Body of pancreas (tissue), 4 donors: ENCODE measurements around the gene MMP19. TPM values are rescaled to one million over a fixed set of nuclear protein-coding genes. Genes with fewer than 3 reads are reported as not detected.
"Not testable (repeated sequence)": the region's sequence is repeated elsewhere in the genome, so short reads cannot be mapped to it uniquely, and the experiment has no call there.

Experiments used
- ATAC-seq: fragments of 150-250 bp; one replicate; pipeline ENCODE4 v1.9.1; 2016
- DNase-seq, 4 donors: peaks; one replicate each; pipeline ENCODE4 v3.0.0-alpha.2; 2019
- H3K27ac ChIP-seq, 4 donors: fragments of 200-600 bp; sonication (generic); 1 replicate in 3 of 4; 2 replicates in 1 of 4; pipeline versions ENCODE4 v1.5.1 to v1.6.1; 2016 to 2019; ENCODE audit warnings: mild to moderate bottlenecking in 1 of 4, mixed read lengths in 1 of 4, moderate library complexity in 1 of 4
- H3K27me3 ChIP-seq, 2 donors: fragments of 200-600 bp; sonication (generic); one replicate each; pipeline ENCODE4 v1.6.0; 2016; ENCODE audit warnings: mild to moderate bottlenecking in 1 of 2
- H3K36me3 ChIP-seq, 2 donors: fragments of 200-600 bp; sonication (generic); replicated peaks in 1 of 2; 2 replicates each; pipeline ENCODE4 v1.5.1; 2016; ENCODE audit warnings: low read depth in 2 of 2; ENCODE audit not compliant: insufficient read depth in 1 of 2
- H3K4me1 ChIP-seq: fragments of 200-600 bp; sonication (generic); one replicate; pipeline ENCODE4 v1.6.0; 2016
- H3K4me3 ChIP-seq, 2 donors: fragments of 200-600 bp; sonication (generic); 1 replicate in 1 of 2; 2 replicates in 1 of 2; pipeline ENCODE4 v1.5.1; 2016 to 2019
- H3K9me3 ChIP-seq, 3 donors: fragments of 200-600 bp; sonication (generic); 1 replicate in 2 of 3; 2 replicates in 1 of 3; pipeline ENCODE4 v1.5.1; 2016
- POLR2A ChIP-seq, 3 donors: fragments of 450-650 bp; IDR thresholded peaks; one replicate each; pipeline ENCODE4 v1.6.1; 2016; ENCODE audit warnings: antibody characterized with exemption in 3 of 3, mild to moderate bottlenecking in 2 of 3
- WGBS, 2 donors: methylation state at CpG; one replicate each; pipeline ENCODE4 v1.1.5; 2017; 5-methylcytosine and 5-hydroxymethylcytosine counted together
- intact Hi-C: fragments of 100-400 bp; cut with DNase I; formaldehyde crosslinking; loops from one replicate; pipeline ENCODE4 v1.15.1; 2023
- total RNA-seq, 2 donors: library from RNA; depleted of rRNA; stranded (reverse); fragments of >200 nt; gene quantifications; one replicate each; pipeline ENCODE4 v1.1.0, GENCODE V29; 2016
- TF ChIP-seq, protein P1 (sequence below), 7 experiments: fragments of 450-650 bp in 4 of 7; fragments of 200-600 bp in 3 of 7; sonication (generic) in 3 of 7; IDR thresholded peaks; one replicate each; pipeline ENCODE4 v1.5.1; 2016 to 2019; ENCODE audit warnings: antibody characterized with exemption in 7 of 7

Gene MMP19
- total RNA-seq, 2 donors from 2014 or later, result 3.4 to 23.4 TPM

DNA sequence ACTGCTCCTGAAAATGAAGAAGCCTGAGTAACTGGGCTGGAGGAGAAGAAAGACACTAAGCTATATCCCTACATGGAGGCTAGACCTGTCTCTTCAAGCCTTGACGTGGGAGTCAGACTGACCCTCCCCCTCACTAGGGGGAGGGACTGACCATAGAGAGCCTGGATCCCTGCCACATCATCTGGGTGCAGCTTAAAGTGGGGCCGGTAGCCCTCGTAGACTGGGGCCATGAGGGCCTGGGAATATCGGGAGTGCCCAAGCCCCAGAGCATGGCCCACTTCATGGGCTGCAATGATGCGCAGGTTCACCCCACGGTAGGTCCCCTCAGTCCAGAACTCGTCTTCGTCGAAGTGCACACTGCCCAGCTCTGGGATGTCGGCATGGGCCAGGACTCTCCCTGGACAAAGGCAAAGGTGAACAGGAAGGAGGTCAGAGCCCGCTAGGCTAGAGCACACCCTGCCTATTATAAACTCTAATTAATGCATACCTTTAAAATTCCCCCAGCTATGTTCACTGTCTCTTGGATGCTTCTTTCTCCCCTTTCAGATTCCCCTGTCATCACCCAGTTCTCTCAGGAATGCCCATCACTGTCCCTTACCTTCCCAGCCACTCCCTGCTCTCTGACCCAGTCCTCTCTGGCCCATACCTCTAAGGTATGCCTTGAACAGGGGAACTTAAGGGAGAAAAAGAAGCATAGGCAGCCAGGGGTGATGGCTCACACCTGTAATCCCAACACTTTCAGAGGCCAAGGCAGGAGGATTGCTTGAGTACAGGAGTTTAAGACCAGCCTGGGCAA is 3.2 kb downstream of the MMP19 start:
- Histone ChIP-seq H3K4me1 (no peaks in the 10 kb centered on the region), H3K36me3 (no peaks in the 10 kb centered on the region), H3K9me3 (no peaks in the 10 kb centered on the region), H3K27ac (no peak overlapping the region), H3K27me3 (no peaks in the 10 kb centered on the region), H3K4me3 (no peak overlapping the region)
- WGBS, 2 donors, result 82% methylated on average over 11 of the region's 11 CpGs
- TF ChIP-seq, protein P1, sequence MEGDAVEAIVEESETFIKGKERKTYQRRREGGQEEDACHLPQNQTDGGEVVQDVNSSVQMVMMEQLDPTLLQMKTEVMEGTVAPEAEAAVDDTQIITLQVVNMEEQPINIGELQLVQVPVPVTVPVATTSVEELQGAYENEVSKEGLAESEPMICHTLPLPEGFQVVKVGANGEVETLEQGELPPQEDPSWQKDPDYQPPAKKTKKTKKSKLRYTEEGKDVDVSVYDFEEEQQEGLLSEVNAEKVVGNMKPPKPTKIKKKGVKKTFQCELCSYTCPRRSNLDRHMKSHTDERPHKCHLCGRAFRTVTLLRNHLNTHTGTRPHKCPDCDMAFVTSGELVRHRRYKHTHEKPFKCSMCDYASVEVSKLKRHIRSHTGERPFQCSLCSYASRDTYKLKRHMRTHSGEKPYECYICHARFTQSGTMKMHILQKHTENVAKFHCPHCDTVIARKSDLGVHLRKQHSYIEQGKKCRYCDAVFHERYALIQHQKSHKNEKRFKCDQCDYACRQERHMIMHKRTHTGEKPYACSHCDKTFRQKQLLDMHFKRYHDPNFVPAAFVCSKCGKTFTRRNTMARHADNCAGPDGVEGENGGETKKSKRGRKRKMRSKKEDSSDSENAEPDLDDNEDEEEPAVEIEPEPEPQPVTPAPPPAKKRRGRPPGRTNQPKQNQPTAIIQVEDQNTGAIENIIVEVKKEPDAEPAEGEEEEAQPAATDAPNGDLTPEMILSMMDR (IDR thresholded peaks at IDR 0.05), result no peak
- TF ChIP-seq POLR2A (IDR thresholded peaks at IDR 0.05), result no peak
- ATAC-seq (no peak), DNase-seq (no peak)
- intact Hi-C loops, result loop anchor here (10.0 kb wide), 1 partner anchor 75 kb away; no protein-coding TSS in a partner anchor

DNA sequence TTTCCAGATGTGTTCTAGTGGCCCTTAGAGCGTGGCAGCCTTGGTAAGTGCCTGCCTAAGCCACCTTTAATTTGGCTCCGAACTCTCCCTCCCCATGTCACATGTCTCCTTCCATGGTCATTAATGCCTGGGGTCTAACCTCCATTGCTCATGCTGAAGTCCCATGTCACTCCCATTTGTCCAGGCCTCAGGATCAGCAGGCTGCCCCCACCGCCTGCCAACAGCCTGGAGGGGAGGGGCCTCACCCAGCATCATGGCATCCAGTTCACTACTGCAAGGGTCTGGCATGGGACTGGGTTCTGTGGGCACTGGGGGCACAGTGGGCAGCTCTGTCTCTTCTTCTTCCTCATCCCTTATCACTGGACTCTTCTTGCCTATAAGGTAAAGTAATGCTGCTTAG is 4.4 kb downstream of the MMP19 start:
- H3K36me3 ChIP-seq, result no peaks in the 10 kb centered on the region
- H3K4me3 ChIP-seq, result no peak overlapping the region
- no peaks in the 10 kb centered on the region for H3K9me3 ChIP-seq
- DNase-seq (no peak), ATAC-seq (no peak)
- intact Hi-C loops, result loop anchor here (10.0 kb wide), 1 partner anchor 76 kb away; no protein-coding TSS in a partner anchor
- no peak overlapping the region for H3K27ac ChIP-seq
- H3K27me3 ChIP-seq, result no peaks in the 10 kb centered on the region
- 84 to 86% methylated on average over 3 of the region's 3 CpGs for WGBS, 2 donors
- no peaks in the 10 kb centered on the region for H3K4me1 ChIP-seq
- TF ChIP-seq, protein P1 (IDR thresholded peaks at IDR 0.05), result no peak
- TF ChIP-seq POLR2A (IDR thresholded peaks at IDR 0.05), result no peak

DNA sequence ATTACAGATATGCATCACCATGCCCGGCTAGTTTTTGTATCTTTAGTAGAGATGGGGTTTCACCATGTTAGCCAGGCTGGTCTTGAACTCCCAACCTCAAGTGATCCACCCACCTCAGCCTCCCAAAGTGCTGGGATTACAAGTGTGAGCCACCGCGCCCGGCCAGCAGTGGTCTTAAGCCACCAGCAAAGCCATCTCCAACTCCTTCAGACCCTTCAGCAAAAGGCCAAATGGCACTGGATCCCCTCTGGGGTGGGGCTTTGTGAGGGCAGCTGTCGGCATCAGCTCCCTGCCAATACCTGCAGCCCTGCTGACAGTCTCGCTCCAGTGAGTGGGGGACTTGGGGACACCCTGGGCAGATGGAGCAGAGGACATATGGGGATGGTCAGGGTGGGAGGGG is 8.3 kb downstream of the MMP19 start:
- H3K36me3 ChIP-seq, DNase-seq, H3K9me3 ChIP-seq, H3K4me3 ChIP-seq, H3K27me3 ChIP-seq, H3K27ac ChIP-seq, ATAC-seq: not testable (repeated sequence)
- 88 to 100% methylated on average over 1 to 5 of the region's 6 CpGs for WGBS, 2 donors
- intact Hi-C loops, result loop anchor here (10.0 kb wide), 1 partner anchor 80 kb away; no protein-coding TSS in a partner anchor
- H3K4me1 ChIP-seq, result peaks cover 19% of the 10 kb centered on the region

DNA sequence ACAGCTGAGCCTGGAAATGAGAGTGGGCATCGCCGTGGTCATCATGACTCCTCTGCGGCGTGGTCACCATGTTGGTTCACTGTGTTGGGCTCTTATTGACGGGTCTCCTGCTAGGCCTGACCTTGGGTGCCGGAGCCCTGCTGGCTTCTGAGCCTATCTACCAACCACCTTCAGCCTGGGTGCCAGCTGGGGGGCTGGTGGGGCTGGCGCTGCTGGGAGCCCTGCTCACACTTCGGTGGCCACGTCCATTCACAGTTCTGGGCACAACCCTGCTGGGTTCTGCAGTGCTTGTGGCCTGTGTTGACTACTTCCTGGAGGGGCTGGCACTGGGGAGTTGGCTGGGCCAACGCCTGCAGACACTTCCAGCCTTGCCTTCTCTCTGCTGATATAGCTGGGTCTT is 9.7 kb downstream of the MMP19 start:
- H3K27me3 ChIP-seq, result no peaks in the 10 kb centered on the region
- no peaks in the 10 kb centered on the region for H3K36me3 ChIP-seq
- no peak overlapping the region for H3K4me3 ChIP-seq
- peaks cover 30% of the 10 kb centered on the region for H3K4me1 ChIP-seq
- WGBS, 2 donors, result 83 to 93% methylated on average over 4 to 10 of the region's 10 CpGs
- TF ChIP-seq, protein P1 (IDR thresholded peaks at IDR 0.05), result no peak
- TF ChIP-seq POLR2A (IDR thresholded peaks at IDR 0.05), result no peak
- H3K27ac ChIP-seq, result no peak overlapping the region
- ATAC-seq (no peak), DNase-seq (no peak)
- H3K9me3 ChIP-seq, result no peaks in the 10 kb centered on the region
- intact Hi-C loops, result loop anchor here (10.0 kb wide), 1 partner anchor 82 kb away; no protein-coding TSS in a partner anchor

DNA sequence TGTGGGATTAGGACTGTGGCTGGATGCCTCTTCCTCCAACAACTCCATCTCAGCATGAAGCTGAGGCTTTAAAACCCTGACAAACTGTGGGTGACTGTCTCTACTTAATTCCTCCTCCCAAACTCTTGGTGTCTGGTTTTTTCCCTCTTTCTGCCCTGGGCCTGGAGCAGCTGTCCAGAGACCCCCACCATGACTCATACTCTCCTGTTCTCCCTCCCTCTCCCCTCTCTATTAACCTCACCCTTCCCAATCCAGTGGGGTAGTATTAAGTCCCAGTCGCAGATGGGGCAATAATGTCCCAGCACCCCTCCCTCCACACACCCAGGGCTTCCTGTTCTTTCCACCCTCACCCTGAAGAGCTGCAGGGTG is 11.3 kb downstream of the MMP19 start:
- TF ChIP-seq POLR2A (IDR thresholded peaks at IDR 0.05), result no peak
- TF ChIP-seq, protein P1 (IDR thresholded peaks at IDR 0.05), result no peak
- H3K27me3 ChIP-seq, result no peaks in the 10 kb centered on the region
- no peaks in the 10 kb centered on the region for H3K36me3 ChIP-seq
- H3K4me1 ChIP-seq, result peaks cover 44% of the 10 kb centered on the region
- intact Hi-C loops, result loop anchor here (10.0 kb wide), 1 partner anchor 83 kb away; no protein-coding TSS in a partner anchor
- no peak overlapping the region for H3K4me3 ChIP-seq
- H3K27ac ChIP-seq, result peak overlapping the region; percentile 25 to 89 (median 85)
- H3K9me3 ChIP-seq, result no peaks in the 10 kb centered on the region
- 13 to 65% methylated on average over 1 of the region's 1 CpG for WGBS, 2 donors
- ATAC-seq (no peak), DNase-seq (no peak)
